Measurements from ENCODE around the gene LIPT1.
"Not testable (repeated sequence)": the region's sequence is repeated elsewhere in the genome, so short reads cannot be mapped to it uniquely, and the experiment has no call there.

The LIPT1 gene

DNA sequence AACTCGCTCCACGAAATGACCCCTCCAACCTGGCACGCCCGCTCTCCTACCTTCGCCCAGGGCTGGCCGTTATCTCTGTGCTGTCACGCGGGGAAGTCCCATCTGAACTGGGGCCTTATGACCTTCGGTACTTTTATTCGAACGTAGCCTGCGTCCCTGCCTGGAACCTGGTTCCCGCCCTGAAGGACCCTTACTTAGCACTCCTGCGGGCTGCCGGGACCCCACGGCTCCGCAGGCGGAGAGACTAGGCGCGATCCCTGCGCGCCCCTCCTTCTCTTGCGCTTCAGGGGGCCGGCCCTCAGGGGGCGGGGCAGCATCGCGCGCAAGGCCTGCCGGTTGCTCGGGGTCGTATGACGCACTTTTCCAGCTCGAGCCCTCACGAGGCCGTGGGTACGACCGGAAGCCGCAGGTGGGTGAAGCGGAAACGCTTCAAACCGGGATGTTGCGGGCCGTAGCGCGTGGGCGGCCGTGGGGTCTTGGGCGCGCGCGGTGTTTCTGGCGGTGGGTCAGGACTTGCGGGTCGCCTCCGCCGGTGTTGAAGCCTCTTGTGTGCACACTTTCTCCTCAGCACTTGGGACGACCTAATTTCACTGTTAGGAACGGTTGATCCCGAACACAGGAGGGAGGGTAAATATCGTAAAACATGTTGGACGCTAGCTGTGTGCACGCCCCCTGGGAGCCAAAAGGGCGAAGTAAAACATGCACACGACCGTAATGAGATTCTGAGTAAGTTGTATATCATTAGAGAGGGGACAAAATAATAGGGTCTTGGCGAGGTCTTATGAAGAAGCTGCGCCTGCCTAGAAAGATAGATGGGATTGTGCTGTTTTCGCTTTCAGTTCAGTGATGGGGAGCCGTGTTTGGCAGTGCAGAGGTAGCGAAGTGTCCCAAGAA, at the start of gene LIPT1, which contains the start of gene TSGA10:
Gene LIPT1, plus strand, starts transcription at position 325 of the 894 bp plus-strand sequence. CDS start 6,991 bp downstream, outside the sequence.
Gene TSGA10, minus strand, starts transcription at position 300 of the 894 bp plus-strand sequence. CDS start 45,503 bp downstream, outside the sequence.
- H3K4me1 ChIP-seq (ENCODE audit: insufficient read depth, low read length) = peaks cover 7% of the 10 kb centered on the region
- peak within 1 kb of the TSS; percentile 94 for H3K4me3 ChIP-seq (ENCODE audit: low read length)

DNA sequence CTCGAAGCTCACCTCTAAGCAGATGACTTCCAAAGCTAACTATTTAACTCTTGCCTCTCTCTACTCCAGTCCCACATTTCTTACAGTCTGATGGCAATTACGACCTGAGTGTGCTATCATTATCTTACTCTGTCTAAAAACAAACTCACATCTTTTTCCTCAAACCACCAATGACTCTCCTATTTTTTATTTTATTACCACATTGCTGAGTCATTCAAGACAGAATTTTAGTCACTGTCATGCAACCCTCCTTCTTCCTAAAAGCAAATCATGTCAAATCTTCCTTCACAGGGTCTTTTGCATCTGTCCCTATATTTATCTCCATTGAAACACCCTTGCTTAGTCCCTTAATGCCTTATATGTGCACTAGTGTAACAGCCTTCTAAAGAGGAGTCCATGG, 47.9 kb upstream of the LIPT1 start:
- Histone ChIP-seq H3K9ac (ENCODE audit: low read depth, low read length) (no peak overlapping the region), H3K4me1 (ENCODE audit: insufficient read depth, low read length) (no peaks in the 10 kb centered on the region), H3K27me3 (ENCODE audit: insufficient read depth, low read length) (no peaks in the 10 kb centered on the region), H3K9me3 (ENCODE audit: insufficient read depth, low read depth, low read length) (no peaks in the 10 kb centered on the region), H3K27ac (ENCODE audit: low read length) (no peak overlapping the region), H3K4me3 (ENCODE audit: low read length) (no peak overlapping the region), H3K36me3 (ENCODE audit: insufficient read depth, low read depth, low read length) (no peaks in the 10 kb centered on the region)

More for the DNA sequence above, at the start of gene LIPT1, which contains the start of gene TSGA10:
- H3K27ac ChIP-seq (ENCODE audit: low read length) = peak within 1 kb of the TSS; percentile 62
- H3K9ac ChIP-seq (ENCODE audit: low read depth, low read length) = peak within 1 kb of the TSS; percentile 86
- no peaks in the 10 kb centered on the region for H3K9me3 ChIP-seq (ENCODE audit: insufficient read depth, low read depth, low read length)
- peaks cover 31% of the 10 kb centered on the region for H3K36me3 ChIP-seq (ENCODE audit: insufficient read depth, low read depth, low read length)
- no peaks in the 10 kb centered on the region for H3K27me3 ChIP-seq (ENCODE audit: insufficient read depth, low read length)

DNA sequence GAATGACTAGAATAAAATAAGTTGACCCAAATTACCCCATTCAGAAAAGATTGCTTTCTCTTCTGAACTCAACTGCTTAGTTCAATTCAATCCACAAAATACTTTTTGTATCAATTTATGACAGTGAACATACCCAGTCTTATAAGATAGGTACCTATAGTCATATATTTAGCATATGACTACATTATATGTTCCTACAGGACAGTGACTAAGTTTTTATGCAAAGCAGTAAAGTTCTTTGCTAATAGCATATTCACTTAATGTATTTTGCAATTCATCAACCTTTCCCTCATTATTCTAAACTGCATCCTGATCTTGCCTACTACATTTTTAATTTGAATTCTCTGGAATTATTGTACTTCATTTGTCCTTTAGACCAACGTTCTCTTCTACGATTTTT, 43.5 kb upstream of the LIPT1 start:
- Histone ChIP-seq H3K9me3 (ENCODE audit: insufficient read depth, low read depth, low read length) (no peaks in the 10 kb centered on the region), H3K4me1 (ENCODE audit: insufficient read depth, low read length) (no peaks in the 10 kb centered on the region), H3K27ac (ENCODE audit: low read length) (no peak overlapping the region), H3K36me3 (ENCODE audit: insufficient read depth, low read depth, low read length) (no peaks in the 10 kb centered on the region), H3K9ac (ENCODE audit: low read depth, low read length) (no peak overlapping the region), H3K27me3 (ENCODE audit: insufficient read depth, low read length) (no peaks in the 10 kb centered on the region), H3K4me3 (ENCODE audit: low read length) (no peak overlapping the region)

DNA sequence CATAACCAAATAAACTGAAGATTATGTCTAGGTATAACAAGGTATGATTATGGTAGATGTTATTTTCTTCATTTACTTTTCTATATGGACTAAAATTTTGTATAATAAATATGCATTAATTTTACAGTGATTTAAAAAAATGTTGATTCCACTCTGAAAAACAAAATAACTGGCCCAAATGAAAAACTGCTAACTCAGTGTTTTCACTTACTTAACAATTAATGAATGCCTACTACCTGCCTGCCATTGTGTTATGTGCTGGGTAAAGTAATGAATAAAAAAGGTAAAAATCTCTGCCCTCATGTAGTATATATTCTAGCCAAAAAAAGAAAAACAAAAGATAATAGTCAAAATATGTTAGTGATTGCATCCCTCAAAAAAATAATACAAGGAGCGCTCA, 42.8 kb upstream of the LIPT1 start:
- Histone ChIP-seq H3K27me3 (ENCODE audit: insufficient read depth, low read length) (no peaks in the 10 kb centered on the region), H3K4me3 (ENCODE audit: low read length) (no peak overlapping the region), H3K27ac (ENCODE audit: low read length) (no peak overlapping the region), H3K9me3 (ENCODE audit: insufficient read depth, low read depth, low read length) (no peaks in the 10 kb centered on the region), H3K36me3 (ENCODE audit: insufficient read depth, low read depth, low read length) (no peaks in the 10 kb centered on the region), H3K9ac (ENCODE audit: low read depth, low read length) (no peak overlapping the region), H3K4me1 (ENCODE audit: insufficient read depth, low read length) (no peaks in the 10 kb centered on the region)

DNA sequence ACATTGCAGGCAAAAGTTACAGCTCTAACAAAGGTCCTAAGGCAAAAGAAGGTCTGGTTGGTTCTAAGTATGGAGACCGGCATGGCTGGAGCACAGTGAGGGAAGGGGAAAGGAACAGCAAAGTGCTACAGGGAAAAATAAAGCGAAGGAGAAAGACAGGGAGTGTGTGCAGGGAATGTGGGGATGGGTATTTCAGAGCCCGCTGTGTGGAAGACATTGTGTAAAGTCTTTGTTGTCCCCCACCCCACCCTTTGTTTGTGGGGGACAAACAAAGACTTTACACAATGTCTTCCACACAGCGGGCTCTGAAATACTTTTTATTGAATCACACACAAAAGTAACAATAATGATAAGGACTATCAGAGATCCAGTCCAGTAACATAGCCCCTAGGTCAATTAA, 42.1 kb upstream of the LIPT1 start:
- no peaks in the 10 kb centered on the region for H3K9me3 ChIP-seq (ENCODE audit: insufficient read depth, low read depth, low read length)
- H3K4me3 ChIP-seq (ENCODE audit: low read length) = no peak overlapping the region
- H3K27ac ChIP-seq (ENCODE audit: low read length) = no peak overlapping the region
- H3K4me1 ChIP-seq (ENCODE audit: insufficient read depth, low read length) = no peaks in the 10 kb centered on the region
- no peak overlapping the region for H3K9ac ChIP-seq (ENCODE audit: low read depth, low read length)
- no peaks in the 10 kb centered on the region for H3K36me3 ChIP-seq (ENCODE audit: insufficient read depth, low read depth, low read length)
- H3K27me3 ChIP-seq (ENCODE audit: insufficient read depth, low read length) = no peaks in the 10 kb centered on the region

DNA sequence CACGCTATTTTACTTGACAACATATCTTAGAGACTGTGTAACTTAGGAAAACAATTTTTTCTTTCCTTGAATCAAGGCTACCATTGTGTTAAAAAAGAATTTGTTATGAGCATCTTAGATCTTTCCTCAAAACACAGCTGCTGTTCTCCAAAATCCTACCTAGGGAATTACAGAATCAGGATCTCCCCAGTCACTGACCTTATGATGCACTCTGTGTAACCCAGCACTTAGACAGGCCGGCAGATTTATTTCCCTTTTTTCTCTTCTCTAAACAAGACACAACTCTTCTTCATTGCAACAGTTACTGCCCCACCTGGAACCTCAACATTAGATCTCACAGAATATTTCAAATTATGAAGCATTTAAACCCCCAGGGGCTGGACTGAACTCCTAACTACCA, 26.8 kb upstream of the LIPT1 start:
- Histone ChIP-seq H3K9me3 (ENCODE audit: insufficient read depth, low read depth, low read length) (peaks cover 31% of the 10 kb centered on the region), H3K27me3 (ENCODE audit: insufficient read depth, low read length) (no peaks in the 10 kb centered on the region), H3K4me3 (ENCODE audit: low read length) (no peak overlapping the region), H3K9ac (ENCODE audit: low read depth, low read length) (no peak overlapping the region), H3K27ac (ENCODE audit: low read length) (no peak overlapping the region), H3K36me3 (ENCODE audit: insufficient read depth, low read depth, low read length) (peaks cover 13% of the 10 kb centered on the region; the same call in 1 of the 2 replicates), H3K4me1 (ENCODE audit: insufficient read depth, low read length) (no peaks in the 10 kb centered on the region)

DNA sequence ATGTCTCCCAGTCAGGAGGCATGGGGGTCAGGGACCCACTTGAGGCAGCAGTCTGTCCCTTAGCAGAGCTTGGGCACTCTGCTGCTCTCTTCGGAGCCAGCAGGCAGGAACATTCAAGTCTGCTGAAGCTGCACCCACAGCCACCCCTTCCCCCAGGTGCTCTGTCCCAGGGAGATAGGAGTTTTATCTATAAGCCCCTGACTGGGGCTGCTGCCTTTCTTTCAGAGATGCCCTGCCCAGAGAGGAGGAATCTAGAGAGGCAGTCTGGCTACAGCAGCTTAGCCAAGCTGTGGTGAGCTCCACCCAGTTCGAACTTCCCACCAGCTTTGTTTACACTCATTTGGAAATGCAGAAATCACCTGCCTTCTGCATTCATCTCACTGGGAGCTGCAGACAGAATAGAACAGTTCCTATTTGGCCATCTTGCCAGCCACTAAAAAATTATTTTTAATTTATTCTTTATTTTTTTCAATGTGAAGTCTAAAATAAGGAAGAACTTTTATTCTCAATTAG, 19.7 kb upstream of the LIPT1 start:
- H3K4me3 ChIP-seq (ENCODE audit: low read length); H3K36me3 ChIP-seq (ENCODE audit: insufficient read depth, low read depth, low read length); H3K27me3 ChIP-seq (ENCODE audit: insufficient read depth, low read length); H3K27ac ChIP-seq (ENCODE audit: low read length); H3K4me1 ChIP-seq (ENCODE audit: insufficient read depth, low read length); H3K9ac ChIP-seq (ENCODE audit: low read depth, low read length): not testable (repeated sequence)
- peaks cover 46% of the 10 kb centered on the region for H3K9me3 ChIP-seq (ENCODE audit: insufficient read depth, low read depth, low read length)

DNA sequence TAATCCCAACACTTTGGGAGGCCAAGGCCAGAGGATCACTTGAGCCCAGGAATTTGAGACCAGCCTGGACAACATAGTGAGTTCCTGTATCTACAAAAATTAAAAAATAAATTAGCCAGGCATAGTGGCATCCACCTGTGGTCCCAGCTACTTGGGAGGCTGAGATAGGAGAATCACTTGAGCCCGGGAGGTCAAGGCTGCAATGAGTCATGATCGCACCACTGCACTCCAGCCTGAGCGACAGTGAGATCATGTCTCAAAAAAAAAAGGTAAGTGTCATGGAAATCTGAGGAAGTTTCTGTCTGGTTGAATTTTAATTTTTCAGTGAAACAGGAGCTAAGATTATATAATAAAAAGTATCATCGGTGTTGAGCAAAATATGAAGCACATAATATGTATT, 15.8 kb upstream of the LIPT1 start:
- peaks cover 8% of the 10 kb centered on the region; the same call in 1 of the 2 replicates for H3K27me3 ChIP-seq (ENCODE audit: insufficient read depth, low read length)
- H3K9me3 ChIP-seq (ENCODE audit: insufficient read depth, low read depth, low read length) = peaks cover 18% of the 10 kb centered on the region
- H3K4me1 ChIP-seq (ENCODE audit: insufficient read depth, low read length) = peaks cover 11% of the 10 kb centered on the region
- H3K4me3 ChIP-seq (ENCODE audit: low read length) = no peak overlapping the region
- H3K27ac ChIP-seq (ENCODE audit: low read length) = no peak overlapping the region
- H3K36me3 ChIP-seq (ENCODE audit: insufficient read depth, low read depth, low read length) = no peaks in the 10 kb centered on the region
- no peak overlapping the region for H3K9ac ChIP-seq (ENCODE audit: low read depth, low read length)

DNA sequence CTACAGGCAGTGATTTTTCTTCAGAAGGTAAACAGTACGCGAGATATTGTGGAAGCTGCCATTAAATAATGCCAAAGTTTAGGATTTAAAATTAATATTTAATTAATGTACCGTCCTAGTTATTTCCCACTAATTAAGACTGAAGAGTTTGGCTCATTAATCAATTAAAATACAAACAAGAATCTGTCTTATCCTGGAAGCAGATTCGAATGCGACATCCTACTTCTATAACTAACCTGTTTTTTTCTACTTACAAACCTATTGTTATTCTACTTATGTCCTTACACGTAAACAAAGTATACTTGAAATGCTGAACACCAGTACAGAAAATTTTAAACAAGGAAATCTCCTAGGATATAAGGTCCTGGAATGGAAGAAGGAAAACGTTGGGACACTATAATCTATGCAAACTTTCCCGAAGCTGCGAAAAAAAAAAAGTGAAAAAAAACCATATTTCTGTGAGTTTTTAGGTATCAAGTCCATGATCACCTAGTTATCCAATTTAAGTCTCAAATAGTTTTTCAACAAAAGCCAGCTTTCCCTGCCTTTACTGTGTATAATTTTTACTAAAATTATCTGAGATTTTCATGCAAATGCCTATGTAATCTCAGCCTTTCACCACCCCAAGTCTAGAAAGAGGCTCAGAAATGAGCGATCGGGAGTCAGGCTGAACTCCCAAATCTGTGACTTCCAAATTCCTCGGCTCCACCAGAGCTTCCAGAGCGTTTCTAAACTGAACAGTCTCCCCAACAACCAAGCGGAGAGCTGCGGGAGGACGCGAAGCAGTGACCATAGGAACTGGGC, 14.5 kb upstream of the LIPT1 start:
- Histone ChIP-seq H3K9ac (ENCODE audit: low read depth, low read length) (peak overlapping the region; percentile 76; the same call in 1 of the 2 replicates), H3K36me3 (ENCODE audit: insufficient read depth, low read depth, low read length) (no peaks in the 10 kb centered on the region), H3K9me3 (ENCODE audit: insufficient read depth, low read depth, low read length) (peaks cover 6% of the 10 kb centered on the region), H3K4me3 (ENCODE audit: low read length) (peak overlapping the region; percentile 90), H3K4me1 (ENCODE audit: insufficient read depth, low read length) (peaks cover 11% of the 10 kb centered on the region), H3K27ac (ENCODE audit: low read length) (no peak overlapping the region), H3K27me3 (ENCODE audit: insufficient read depth, low read length) (peaks cover 8% of the 10 kb centered on the region; the same call in 1 of the 2 replicates)

DNA sequence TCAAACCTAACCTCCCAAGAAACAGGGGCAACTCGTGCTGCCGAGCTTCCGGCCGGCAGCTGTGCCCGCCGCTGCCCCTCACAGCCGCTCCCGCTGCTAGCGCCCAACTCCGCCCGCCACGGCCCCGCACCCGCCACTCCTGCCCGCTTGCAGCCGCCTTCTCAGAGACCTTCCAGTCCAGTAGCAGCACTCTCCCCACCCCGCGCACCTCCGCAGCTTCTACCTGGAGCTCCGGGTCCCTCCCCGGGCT, 14.0 kb upstream of the LIPT1 start:
- Histone ChIP-seq H3K27ac (ENCODE audit: low read length) (no peak overlapping the region), H3K36me3 (ENCODE audit: insufficient read depth, low read depth, low read length) (no peaks in the 10 kb centered on the region), H3K27me3 (ENCODE audit: insufficient read depth, low read length) (peaks cover 8% of the 10 kb centered on the region; the same call in 1 of the 2 replicates), H3K9me3 (ENCODE audit: insufficient read depth, low read depth, low read length) (peaks cover under 1% of the 10 kb centered on the region; the same call in 1 of the 2 replicates), H3K9ac (ENCODE audit: low read depth, low read length) (peak overlapping the region; percentile 76; the same call in 1 of the 2 replicates), H3K4me3 (ENCODE audit: low read length) (peak overlapping the region; percentile 90), H3K4me1 (ENCODE audit: insufficient read depth, low read length) (peaks cover 11% of the 10 kb centered on the region)
